PFSK-1 (cell line): ENCODE measurements around the gene RNF175.

ENCODE experiments used
- FOXP2 ChIP-seq: optimal IDR thresholded peaks from 2 replicates; pipeline ENCODE3; 2011; ENCODE audit warnings: borderline replicate concordance, control low read depth, inconsistent platforms; ENCODE audit not compliant: insufficient read depth; ENCODE audit errors: extremely low read length, extremely low read depth
- POLR2AphosphoS5 ChIP-seq: IDR thresholded peaks from 2 replicates; pipeline ENCODE4 v1.6.1; 2012; ENCODE audit warnings: low read depth, mild to moderate bottlenecking, control low read depth, low read length, moderate library complexity
- SIN3A ChIP-seq: IDR thresholded peaks from 2 replicates; pipeline ENCODE4 v1.6.1; 2012; ENCODE audit warnings: mild to moderate bottlenecking, low read length, moderate library complexity, borderline replicate concordance; ENCODE audit not compliant: insufficient read depth
- TAF1 ChIP-seq: IDR thresholded peaks from 2 replicates; pipeline ENCODE4 v1.6.1; 2012; ENCODE audit warnings: low read length, control low read depth, borderline replicate concordance; ENCODE audit not compliant: insufficient read depth
- TF ChIP-seq, protein P1 (sequence below), 2 experiments: IDR thresholded peaks; 2 replicates each; pipeline versions ENCODE4 v1.6.1 to v1.8.0; 2011 to 2012; ENCODE audit warnings: low read depth in 2 of 2, low read length in 2 of 2, control low read depth in 1 of 2, inconsistent platforms in 1 of 2, mild to moderate bottlenecking in 1 of 2, moderate library complexity in 1 of 2; ENCODE audit not compliant: insufficient read depth in 1 of 2

Gene RNF175

DNA sequence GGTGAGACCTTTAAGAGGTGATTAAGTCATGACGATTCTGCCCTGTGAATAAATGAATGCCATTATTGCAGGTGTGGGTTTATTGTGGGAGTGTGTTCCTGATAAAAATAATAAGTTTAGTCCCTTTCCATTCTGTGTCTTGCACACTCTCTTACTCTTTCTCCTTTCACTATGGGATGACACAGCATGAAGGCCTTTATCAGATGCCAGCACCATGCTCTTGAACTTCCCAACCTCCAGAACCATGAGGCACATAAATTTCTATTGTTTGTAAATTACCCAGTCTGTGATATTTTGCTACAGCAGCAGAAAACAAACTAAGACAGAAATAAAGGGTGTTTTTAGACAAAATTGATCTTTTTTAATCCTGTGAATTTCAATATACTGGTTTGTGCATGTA, 18.6 kb upstream of the RNF175 start:
- TF ChIP-seq, protein P1, sequence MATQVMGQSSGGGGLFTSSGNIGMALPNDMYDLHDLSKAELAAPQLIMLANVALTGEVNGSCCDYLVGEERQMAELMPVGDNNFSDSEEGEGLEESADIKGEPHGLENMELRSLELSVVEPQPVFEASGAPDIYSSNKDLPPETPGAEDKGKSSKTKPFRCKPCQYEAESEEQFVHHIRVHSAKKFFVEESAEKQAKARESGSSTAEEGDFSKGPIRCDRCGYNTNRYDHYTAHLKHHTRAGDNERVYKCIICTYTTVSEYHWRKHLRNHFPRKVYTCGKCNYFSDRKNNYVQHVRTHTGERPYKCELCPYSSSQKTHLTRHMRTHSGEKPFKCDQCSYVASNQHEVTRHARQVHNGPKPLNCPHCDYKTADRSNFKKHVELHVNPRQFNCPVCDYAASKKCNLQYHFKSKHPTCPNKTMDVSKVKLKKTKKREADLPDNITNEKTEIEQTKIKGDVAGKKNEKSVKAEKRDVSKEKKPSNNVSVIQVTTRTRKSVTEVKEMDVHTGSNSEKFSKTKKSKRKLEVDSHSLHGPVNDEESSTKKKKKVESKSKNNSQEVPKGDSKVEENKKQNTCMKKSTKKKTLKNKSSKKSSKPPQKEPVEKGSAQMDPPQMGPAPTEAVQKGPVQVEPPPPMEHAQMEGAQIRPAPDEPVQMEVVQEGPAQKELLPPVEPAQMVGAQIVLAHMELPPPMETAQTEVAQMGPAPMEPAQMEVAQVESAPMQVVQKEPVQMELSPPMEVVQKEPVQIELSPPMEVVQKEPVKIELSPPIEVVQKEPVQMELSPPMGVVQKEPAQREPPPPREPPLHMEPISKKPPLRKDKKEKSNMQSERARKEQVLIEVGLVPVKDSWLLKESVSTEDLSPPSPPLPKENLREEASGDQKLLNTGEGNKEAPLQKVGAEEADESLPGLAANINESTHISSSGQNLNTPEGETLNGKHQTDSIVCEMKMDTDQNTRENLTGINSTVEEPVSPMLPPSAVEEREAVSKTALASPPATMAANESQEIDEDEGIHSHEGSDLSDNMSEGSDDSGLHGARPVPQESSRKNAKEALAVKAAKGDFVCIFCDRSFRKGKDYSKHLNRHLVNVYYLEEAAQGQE (IDR thresholded peaks at IDR 0.05; ENCODE audit: insufficient read depth in 1 of 2, low read depth in 2 of 2, low read length in 2 of 2): no peak
- TF ChIP-seq SIN3A (no peak), TAF1 (no peak), POLR2AphosphoS5 (no peak), FOXP2 (no peak)

DNA sequence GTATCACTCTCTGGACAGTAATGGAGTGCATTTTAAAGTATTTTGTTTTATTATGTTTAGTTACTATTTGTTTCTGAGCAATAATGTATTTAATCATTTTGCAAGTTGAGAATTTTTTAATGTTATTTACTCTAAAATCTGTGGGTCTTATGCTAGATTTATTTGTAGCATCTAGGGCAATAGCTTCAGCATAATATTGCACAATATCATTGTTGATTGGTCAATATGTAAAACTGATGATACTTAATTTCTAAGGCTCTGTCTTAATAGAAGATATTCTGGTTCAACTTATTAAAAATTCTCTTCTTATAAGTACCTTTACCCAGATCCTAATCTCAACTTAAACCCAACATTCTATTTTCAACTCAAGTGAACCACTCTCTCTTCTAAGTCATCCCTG, 17.6 kb upstream of the RNF175 start:
- TF ChIP-seq SIN3A (no peak), TAF1 (no peak), FOXP2 (no peak), POLR2AphosphoS5 (no peak)
- TF ChIP-seq, protein P1 (IDR thresholded peaks at IDR 0.05; ENCODE audit: insufficient read depth in 1 of 2, low read depth in 2 of 2, low read length in 2 of 2): no peak

DNA sequence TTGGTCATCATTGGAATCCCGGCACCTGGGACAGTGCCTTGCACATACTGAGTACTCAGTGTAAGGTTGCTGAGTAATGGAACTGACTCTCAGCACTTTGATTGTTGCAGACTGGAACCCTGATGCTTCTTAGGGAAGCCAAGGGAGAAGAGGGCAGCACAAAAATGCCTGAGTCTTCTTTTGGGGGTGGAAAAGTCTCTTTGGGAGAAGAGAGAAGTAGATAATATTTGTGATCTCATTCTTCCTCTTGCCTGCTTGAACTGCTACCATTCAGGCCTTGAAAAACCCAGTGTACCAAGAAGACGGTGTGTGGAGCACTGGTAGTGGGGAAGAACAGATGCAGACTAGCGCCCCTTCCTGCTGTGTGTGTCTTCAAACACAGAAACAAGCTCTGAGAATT, 16.8 kb upstream of the RNF175 start:
- TF ChIP-seq, protein P1 (IDR thresholded peaks at IDR 0.05; ENCODE audit: insufficient read depth in 1 of 2, low read depth in 2 of 2, low read length in 2 of 2): no peak
- TF ChIP-seq FOXP2 (no peak), SIN3A (no peak), TAF1 (no peak), POLR2AphosphoS5 (no peak)

DNA sequence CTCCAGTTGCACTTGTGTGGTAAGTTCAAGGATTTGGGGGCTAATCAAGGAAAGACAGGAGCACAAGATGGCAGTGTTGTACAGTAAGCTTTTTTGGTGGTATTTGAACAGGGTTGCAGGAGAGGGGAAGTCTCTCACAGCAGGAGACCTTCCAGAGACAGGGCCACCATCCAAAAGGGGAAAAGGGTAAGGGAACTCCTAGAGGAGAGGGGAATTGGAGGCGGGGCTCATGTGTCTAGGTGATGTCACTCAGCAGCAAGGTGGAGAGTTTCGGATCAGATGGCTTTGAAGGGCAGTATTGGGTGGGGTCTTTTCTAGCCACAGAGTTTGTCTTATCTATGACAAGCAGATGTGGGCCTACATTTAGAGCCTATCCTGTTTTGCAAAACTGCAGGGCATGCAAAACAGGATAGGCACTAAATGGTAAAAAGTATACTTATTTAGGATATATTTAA, 13.4 kb upstream of the RNF175 start:
- TF ChIP-seq FOXP2 (no peak), SIN3A (no peak), TAF1 (no peak), POLR2AphosphoS5 (no peak)
- TF ChIP-seq, protein P1 (IDR thresholded peaks at IDR 0.05; ENCODE audit: insufficient read depth in 1 of 2, low read depth in 2 of 2, low read length in 2 of 2): no peak

DNA sequence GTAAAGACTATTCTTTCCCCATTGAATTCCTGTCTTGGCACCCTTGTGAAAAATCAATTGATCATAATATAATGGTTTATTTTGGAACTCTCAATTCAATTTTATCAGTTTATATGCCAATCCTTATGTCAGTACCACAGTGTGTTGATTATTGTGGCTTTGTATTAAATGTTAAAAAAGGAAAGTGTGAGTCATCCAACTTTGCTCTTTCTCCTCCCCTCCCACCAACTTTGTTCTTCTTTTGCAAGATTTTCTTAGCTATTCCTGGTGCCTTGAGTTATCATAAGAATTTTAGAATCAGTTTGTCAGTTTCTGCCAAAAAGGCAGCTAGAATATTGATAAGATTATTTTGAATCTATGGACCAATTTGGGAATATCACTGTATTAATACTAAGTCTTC, 11.2 kb upstream of the RNF175 start:
- TF ChIP-seq SIN3A: no peak
- no peak for TF ChIP-seq POLR2AphosphoS5
- TF ChIP-seq, protein P1 (IDR thresholded peaks at IDR 0.05; ENCODE audit: insufficient read depth in 1 of 2, low read depth in 2 of 2, low read length in 2 of 2): no peak
- no peak for TF ChIP-seq TAF1
- no peak for TF ChIP-seq FOXP2
